Activated T-cell treated with anti-CD3 and anti-CD28 coated beads, Interleukin-2, amount 50 U/mL, for 1 hour (primary cell): ENCODE data around the gene OMG.

Experiments
- DNase-seq: peaks from one replicate; pipeline ENCODE4 v3.0.0-alpha.2; 2020

Gene OMG

GRCh38 chr17:31256936-31257335 lies 40.1 kb downstream of the OMG start:
- no peak for DNase-seq

GRCh38 chr17:31254654-31255053 lies 42.4 kb downstream of the OMG start:
- no peak for DNase-seq

- DNase-seq = no peak
These were observed 44.3 kb downstream of the OMG start for GRCh38 chr17:31252741-31253140.

GRCh38 chr17:31251970-31252328 lies 45.1 kb downstream of the OMG start:
- DNase-seq = no peak

GRCh38 chr17:31251105-31251969 lies 45.7 kb downstream of the OMG start:
- DNase-seq = no peak

- no peak for DNase-seq
These were observed 46.8 kb downstream of the OMG start for GRCh38 chr17:31250229-31250628.

GRCh38 chr17:31249835-31250141 lies 47.3 kb downstream of the OMG start:
- DNase-seq = no peak

GRCh38 chr17:31248986-31249834 lies 47.8 kb downstream of the OMG start:
- DNase-seq = no peak
